Peyer's patch (tissue), 4 donors: ENCODE data around the gene SMAD9.

Experiments
- CTCF ChIP-seq, 6 experiments: fragments of 450-650 bp in 4 of 6; fragments of 200-600 bp in 2 of 6; sonication (generic) in 1 of 6; IDR thresholded peaks; one replicate each; pipeline ENCODE4 v1.5.1; 2017 to 2019; ENCODE audit warnings: antibody characterized with exemption in 6 of 6, mild to moderate bottlenecking in 3 of 6, moderate library complexity in 1 of 6
- POLR2A ChIP-seq, 2 donors: fragments of 450-650 bp; IDR thresholded peaks; one replicate each; pipeline ENCODE4 v1.5.1; 2017; ENCODE audit warnings: antibody characterized with exemption in 2 of 2, mild to moderate bottlenecking in 2 of 2, moderate library complexity in 2 of 2

- TF ChIP-seq POLR2A (IDR thresholded peaks at IDR 0.05) (no peak), CTCF (IDR thresholded peaks at IDR 0.05) (no peak)
Measured at GRCh38 chr13:36795463-36795862, 124.6 kb downstream of the SMAD9 start.
